ENCODE data around the gene PYDC2. TPM values are rescaled to one million over a fixed set of nuclear protein-coding genes. Genes with fewer than 3 reads are reported as not detected.

The PYDC2 gene
- total RNA-seq, 5 donors from 2014 or later (not counting 1 experiment from before 2014, with no cell fraction given), result not detected

- Mint-ChIP-seq H3K4me3 (no peak overlapping the region), H3K27ac (no peak overlapping the region), H3K4me1 (no peaks in the 10 kb centered on the region), H3K9me3 (peaks cover 0 to 7% (median 4%) of the 10 kb centered on the region in 3 donors), H3K27me3 (peaks cover 0 to 2% of the 10 kb centered on the region in 2 donors), H3K36me3 (no peaks in the 10 kb centered on the region)
- Histone ChIP-seq H3K27ac (ENCODE audit: low read length) (no peak overlapping the region), H3K4me1 (ENCODE audit: control insufficient read depth in 1 of 2, extremely low read depth in 1 of 2, insufficient read depth in 2 of 2, low read length in 2 of 2) (no peaks in the 10 kb centered on the region), H3K4me3 (ENCODE audit: control insufficient read depth in 1 of 2, extremely low read depth in 1 of 2, low read length in 1 of 2) (no peak overlapping the region), H3K9me3 (no peaks in the 10 kb centered on the region), H3K36me3 (ENCODE audit: control insufficient read depth in 2 of 2, extremely low read depth in 1 of 2, insufficient read depth in 1 of 2, low read length in 1 of 2) (no peaks in the 10 kb centered on the region), H3K27me3 (replicated peaks in 1 of 2; ENCODE audit: control insufficient read depth in 2 of 2, extremely low read depth in 1 of 2, insufficient read depth in 2 of 2, low read length in 1 of 2) (no peaks in the 10 kb centered on the region)
- ATAC-seq (replicated peaks in 1 of 4) (no peak), DNase-seq (no peak)
- WGBS (ENCODE audit: insufficient coverage), result no CpG with 5 or more reads among the region's 1 CpG
- POLR2A ChIA-PET, result no interaction called here
- CTCF ChIA-PET, result no interaction called here
Observed at GRCh38 chr3:191434024-191434423, 26.9 kb upstream of the PYDC2 start.

GRCh38 chr3:191435981-191436380, 25.0 kb upstream of the PYDC2 start:
- no peak overlapping the region for H3K4me3 Mint-ChIP-seq
- H3K36me3 Mint-ChIP-seq, result no peaks in the 10 kb centered on the region
- no peaks in the 10 kb centered on the region for H3K9me3 ChIP-seq
- H3K27ac Mint-ChIP-seq, result no peak overlapping the region
- no peak for ATAC-seq (replicated peaks in 1 of 4)
- no peak for DNase-seq
- H3K9me3 Mint-ChIP-seq, result peaks cover 5 to 8% (median 6%) of the 10 kb centered on the region in 3 donors
- ChIA-PET CTCF (no interaction called here), POLR2A (no interaction called here)
- WGBS (ENCODE audit: insufficient coverage), result no CpG with 5 or more reads among the region's 2 CpGs
- no peak overlapping the region for H3K4me3 ChIP-seq (ENCODE audit: control insufficient read depth in 1 of 2, extremely low read depth in 1 of 2, low read length in 1 of 2)
- no peaks in the 10 kb centered on the region for H3K4me1 ChIP-seq (ENCODE audit: control insufficient read depth in 1 of 2, extremely low read depth in 1 of 2, insufficient read depth in 2 of 2, low read length in 2 of 2)
- H3K27ac ChIP-seq (ENCODE audit: low read length), result no peak overlapping the region
- peaks cover 0 to under 1% of the 10 kb centered on the region in 2 donors for H3K27me3 Mint-ChIP-seq
- H3K27me3 ChIP-seq (replicated peaks in 1 of 2; ENCODE audit: control insufficient read depth in 2 of 2, extremely low read depth in 1 of 2, insufficient read depth in 2 of 2, low read length in 1 of 2), result no peaks in the 10 kb centered on the region
- H3K36me3 ChIP-seq (ENCODE audit: control insufficient read depth in 2 of 2, extremely low read depth in 1 of 2, insufficient read depth in 1 of 2, low read length in 1 of 2), result no peaks in the 10 kb centered on the region
- H3K4me1 Mint-ChIP-seq, result no peaks in the 10 kb centered on the region

GRCh38 chr3:191438150-191438814, 22.7 kb upstream of the PYDC2 start:
- no peak overlapping the region for H3K4me3 Mint-ChIP-seq
- ChIA-PET CTCF (no interaction called here), POLR2A (no interaction called here)
- no peaks in the 10 kb centered on the region for H3K36me3 ChIP-seq (ENCODE audit: control insufficient read depth in 2 of 2, extremely low read depth in 1 of 2, insufficient read depth in 1 of 2, low read length in 1 of 2)
- no peaks in the 10 kb centered on the region for H3K4me1 ChIP-seq (ENCODE audit: control insufficient read depth in 1 of 2, extremely low read depth in 1 of 2, insufficient read depth in 2 of 2, low read length in 2 of 2)
- no peak overlapping the region for H3K27ac ChIP-seq (ENCODE audit: low read length)
- no CpG with 5 or more reads among the region's 2 CpGs for WGBS (ENCODE audit: insufficient coverage)
- H3K4me1 Mint-ChIP-seq, result no peaks in the 10 kb centered on the region
- no peaks in the 10 kb centered on the region for H3K9me3 ChIP-seq
- no peaks in the 10 kb centered on the region for H3K36me3 Mint-ChIP-seq
- H3K27me3 ChIP-seq (replicated peaks in 1 of 2; ENCODE audit: control insufficient read depth in 2 of 2, extremely low read depth in 1 of 2, insufficient read depth in 2 of 2, low read length in 1 of 2), result no peaks in the 10 kb centered on the region
- DNase-seq (no peak), ATAC-seq (replicated peaks in 1 of 4) (no peak)
- H3K27me3 Mint-ChIP-seq, result no peaks in the 10 kb centered on the region
- H3K9me3 Mint-ChIP-seq, result peaks cover 4 to 6% (median 5%) of the 10 kb centered on the region in 3 donors
- no peak overlapping the region for H3K27ac Mint-ChIP-seq
- no peak overlapping the region for H3K4me3 ChIP-seq (ENCODE audit: control insufficient read depth in 1 of 2, extremely low read depth in 1 of 2, low read length in 1 of 2)

GRCh38 chr3:191440532-191440931, 20.4 kb upstream of the PYDC2 start:
- H3K27me3 Mint-ChIP-seq, result no peaks in the 10 kb centered on the region
- H3K27ac Mint-ChIP-seq, result no peak overlapping the region
- no peaks in the 10 kb centered on the region for H3K4me1 ChIP-seq (ENCODE audit: control insufficient read depth in 1 of 2, extremely low read depth in 1 of 2, insufficient read depth in 2 of 2, low read length in 2 of 2)
- H3K36me3 Mint-ChIP-seq, result no peaks in the 10 kb centered on the region
- ChIA-PET CTCF (no interaction called here), POLR2A (no interaction called here)
- WGBS (ENCODE audit: insufficient coverage), result 100% methylated on average over 1 of the region's 4 CpGs
- ATAC-seq (replicated peaks in 1 of 4), result no peak
- no peak overlapping the region for H3K27ac ChIP-seq (ENCODE audit: low read length)
- H3K9me3 Mint-ChIP-seq, result peaks cover 4 to 6% (median 5%) of the 10 kb centered on the region in 3 donors
- H3K4me3 Mint-ChIP-seq, result no peak overlapping the region
- no peaks in the 10 kb centered on the region for H3K27me3 ChIP-seq (replicated peaks in 1 of 2; ENCODE audit: control insufficient read depth in 2 of 2, extremely low read depth in 1 of 2, insufficient read depth in 2 of 2, low read length in 1 of 2)
- H3K9me3 ChIP-seq, result no peaks in the 10 kb centered on the region
- no peaks in the 10 kb centered on the region for H3K4me1 Mint-ChIP-seq
- no peaks in the 10 kb centered on the region for H3K36me3 ChIP-seq (ENCODE audit: control insufficient read depth in 2 of 2, extremely low read depth in 1 of 2, insufficient read depth in 1 of 2, low read length in 1 of 2)
- no peak for DNase-seq
- no peak overlapping the region for H3K4me3 ChIP-seq (ENCODE audit: control insufficient read depth in 1 of 2, extremely low read depth in 1 of 2, low read length in 1 of 2)

GRCh38 chr3:191441687-191442086, 19.3 kb upstream of the PYDC2 start:
- POLR2A ChIA-PET, result no interaction called here
- WGBS (ENCODE audit: insufficient coverage), result 51% methylated on average over 2 of the region's 2 CpGs
- Mint-ChIP-seq H3K27me3 (no peaks in the 10 kb centered on the region), H3K9me3 (peaks cover 4 to 6% (median 5%) of the 10 kb centered on the region in 3 donors), H3K4me3 (no peak overlapping the region), H3K36me3 (no peaks in the 10 kb centered on the region), H3K27ac (no peak overlapping the region), H3K4me1 (no peaks in the 10 kb centered on the region)
- Histone ChIP-seq H3K4me1 (ENCODE audit: control insufficient read depth in 1 of 2, extremely low read depth in 1 of 2, insufficient read depth in 2 of 2, low read length in 2 of 2) (no peaks in the 10 kb centered on the region), H3K27me3 (replicated peaks in 1 of 2; ENCODE audit: control insufficient read depth in 2 of 2, extremely low read depth in 1 of 2, insufficient read depth in 2 of 2, low read length in 1 of 2) (no peaks in the 10 kb centered on the region), H3K36me3 (ENCODE audit: control insufficient read depth in 2 of 2, extremely low read depth in 1 of 2, insufficient read depth in 1 of 2, low read length in 1 of 2) (no peaks in the 10 kb centered on the region), H3K9me3 (no peaks in the 10 kb centered on the region), H3K27ac (ENCODE audit: low read length) (no peak overlapping the region), H3K4me3 (ENCODE audit: control insufficient read depth in 1 of 2, extremely low read depth in 1 of 2, low read length in 1 of 2) (no peak overlapping the region)
- ATAC-seq (replicated peaks in 1 of 4), result no peak
- CTCF ChIA-PET, result no interaction called here
- DNase-seq, result no peak

- Histone ChIP-seq H3K9me3 (no peaks in the 10 kb centered on the region), H3K4me1 (ENCODE audit: control insufficient read depth in 1 of 2, extremely low read depth in 1 of 2, insufficient read depth in 2 of 2, low read length in 2 of 2) (no peaks in the 10 kb centered on the region), H3K27me3 (replicated peaks in 1 of 2; ENCODE audit: control insufficient read depth in 2 of 2, extremely low read depth in 1 of 2, insufficient read depth in 2 of 2, low read length in 1 of 2) (no peaks in the 10 kb centered on the region), H3K36me3 (ENCODE audit: control insufficient read depth in 2 of 2, extremely low read depth in 1 of 2, insufficient read depth in 1 of 2, low read length in 1 of 2) (no peaks in the 10 kb centered on the region), H3K4me3 (ENCODE audit: control insufficient read depth in 1 of 2, extremely low read depth in 1 of 2, low read length in 1 of 2) (no peak overlapping the region), H3K27ac (ENCODE audit: low read length) (no peak overlapping the region)
- no peaks in the 10 kb centered on the region for H3K4me1 Mint-ChIP-seq
- CTCF ChIA-PET, result no interaction called here
- H3K9me3 Mint-ChIP-seq, result peaks cover 5 to 10% (median 6%) of the 10 kb centered on the region in 3 donors
- no peak for ATAC-seq (replicated peaks in 1 of 4)
- WGBS (ENCODE audit: insufficient coverage), result no CpG with 5 or more reads among the region's 3 CpGs
- no peak for DNase-seq
- no peak overlapping the region for H3K27ac Mint-ChIP-seq
- no peaks in the 10 kb centered on the region for H3K36me3 Mint-ChIP-seq
- H3K4me3 Mint-ChIP-seq, result no peak overlapping the region
- H3K27me3 Mint-ChIP-seq, result no peaks in the 10 kb centered on the region
- POLR2A ChIA-PET, result no interaction called here
Observed at GRCh38 chr3:191444569-191444968, 16.4 kb upstream of the PYDC2 start.

GRCh38 chr3:191449256-191449655, 11.7 kb upstream of the PYDC2 start:
- no peaks in the 10 kb centered on the region for H3K4me1 ChIP-seq (ENCODE audit: control insufficient read depth in 1 of 2, extremely low read depth in 1 of 2, insufficient read depth in 2 of 2, low read length in 2 of 2)
- no peaks in the 10 kb centered on the region for H3K27me3 ChIP-seq (replicated peaks in 1 of 2; ENCODE audit: control insufficient read depth in 2 of 2, extremely low read depth in 1 of 2, insufficient read depth in 2 of 2, low read length in 1 of 2)
- H3K4me1 Mint-ChIP-seq, result no peaks in the 10 kb centered on the region
- no peaks in the 10 kb centered on the region for H3K36me3 Mint-ChIP-seq
- no peaks in the 10 kb centered on the region for H3K36me3 ChIP-seq (ENCODE audit: control insufficient read depth in 2 of 2, extremely low read depth in 1 of 2, insufficient read depth in 1 of 2, low read length in 1 of 2)
- ATAC-seq (replicated peaks in 1 of 4), result no peak
- H3K9me3 ChIP-seq, result no peaks in the 10 kb centered on the region
- no peak overlapping the region for H3K27ac ChIP-seq (ENCODE audit: low read length)
- CTCF ChIA-PET, result no interaction called here
- H3K4me3 Mint-ChIP-seq, result no peak overlapping the region
- DNase-seq, result no peak
- no CpG with 5 or more reads among the region's 1 CpG for WGBS (ENCODE audit: insufficient coverage)
- no peaks in the 10 kb centered on the region for H3K27me3 Mint-ChIP-seq
- POLR2A ChIA-PET, result no interaction called here
- peaks cover 8 to 14% (median 12%) of the 10 kb centered on the region in 3 donors for H3K9me3 Mint-ChIP-seq
- no peak overlapping the region for H3K4me3 ChIP-seq (ENCODE audit: control insufficient read depth in 1 of 2, extremely low read depth in 1 of 2, low read length in 1 of 2)
- no peak overlapping the region for H3K27ac Mint-ChIP-seq
